ENCODE data around the gene STAB1.

The STAB1 gene

DNA sequence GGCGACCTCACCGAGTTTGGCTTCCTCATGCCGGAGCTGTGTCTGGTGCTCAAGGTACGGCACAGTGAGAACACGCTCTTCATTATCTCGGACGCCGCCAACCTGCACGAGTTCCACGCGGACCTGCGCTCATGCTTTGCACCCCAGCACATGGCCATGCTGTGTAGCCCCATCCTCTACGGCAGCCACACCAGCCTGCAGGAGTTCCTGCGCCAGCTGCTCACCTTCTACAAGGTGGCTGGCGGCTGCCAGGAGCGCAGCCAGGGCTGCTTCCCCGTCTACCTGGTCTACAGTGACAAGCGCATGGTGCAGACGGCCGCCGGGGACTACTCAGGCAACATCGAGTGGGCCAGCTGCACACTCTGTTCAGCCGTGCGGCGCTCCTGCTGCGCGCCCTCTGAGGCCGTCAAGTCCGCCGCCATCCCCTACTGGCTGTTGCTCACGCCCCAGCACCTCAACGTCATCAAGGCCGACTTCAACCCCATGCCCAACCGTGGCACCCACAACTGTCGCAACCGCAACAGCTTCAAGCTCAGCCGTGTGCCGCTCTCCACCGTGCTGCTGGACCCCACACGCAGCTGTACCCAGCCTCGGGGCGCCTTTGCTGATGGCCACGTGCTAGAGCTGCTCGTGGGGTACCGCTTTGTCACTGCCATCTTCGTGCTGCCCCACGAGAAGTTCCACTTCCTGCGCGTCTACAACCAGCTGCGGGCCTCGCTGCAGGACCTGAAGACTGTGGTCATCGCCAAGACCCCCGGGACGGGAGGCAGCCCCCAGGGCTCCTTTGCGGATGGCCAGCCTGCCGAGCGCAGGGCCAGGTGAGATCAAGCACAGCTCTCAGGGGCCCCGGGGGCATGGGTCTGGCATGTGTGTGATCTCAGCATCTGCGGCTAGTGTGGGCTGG is 7.1 kb upstream of the STAB1 start:
- no peak for DNase-seq

- DNase-seq = no peak
These were observed 6.4 kb upstream of the STAB1 start for GRCh38 chr3:52488746-52489145.

DNA sequence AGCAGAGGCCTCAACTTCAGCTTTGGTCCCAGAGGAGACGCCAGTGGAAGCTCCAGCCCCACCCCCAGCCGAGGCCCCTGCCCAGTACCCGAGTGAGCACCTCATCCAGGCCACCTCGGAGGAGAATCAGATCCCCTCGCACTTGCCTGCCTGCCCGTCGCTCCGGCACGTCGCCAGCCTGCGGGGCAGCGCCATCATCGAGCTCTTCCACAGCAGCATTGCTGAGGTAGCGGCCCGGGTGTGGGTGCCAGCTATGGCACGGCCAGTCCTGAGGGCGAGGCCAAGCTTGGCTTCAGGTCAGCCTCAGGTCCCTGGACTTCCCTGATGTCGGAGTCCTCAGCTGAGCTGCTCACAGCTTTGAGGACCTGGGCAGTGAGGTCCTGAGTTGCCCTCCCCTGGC is 5.7 kb upstream of the STAB1 start:
- DNase-seq = no peak

- no peak for DNase-seq
These were observed 4.9 kb upstream of the STAB1 start for GRCh38 chr3:52490035-52490938.

- DNase-seq = no peak
These were observed 4.1 kb upstream of the STAB1 start for GRCh38 chr3:52490939-52491526.

DNA sequence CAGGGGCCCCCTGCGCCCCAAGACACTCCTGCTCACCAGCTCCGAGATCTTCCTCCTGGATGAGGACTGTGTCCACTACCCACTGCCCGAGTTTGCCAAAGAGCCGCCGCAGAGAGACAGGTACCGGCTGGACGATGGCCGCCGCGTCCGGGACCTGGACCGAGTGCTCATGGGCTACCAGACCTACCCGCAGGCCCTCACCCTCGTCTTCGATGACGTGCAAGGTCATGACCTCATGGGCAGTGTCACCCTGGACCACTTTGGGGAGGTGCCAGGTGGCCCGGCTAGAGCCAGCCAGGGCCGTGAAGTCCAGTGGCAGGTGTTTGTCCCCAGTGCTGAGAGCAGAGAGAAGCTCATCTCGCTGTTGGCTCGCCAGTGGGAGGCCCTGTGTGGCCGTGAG is 3.1 kb upstream of the STAB1 start:
- no peak for DNase-seq

GRCh38 chr3:52493232-52494017 is 1.7 kb upstream of the STAB1 start:
- DNase-seq = no peak

DNA sequence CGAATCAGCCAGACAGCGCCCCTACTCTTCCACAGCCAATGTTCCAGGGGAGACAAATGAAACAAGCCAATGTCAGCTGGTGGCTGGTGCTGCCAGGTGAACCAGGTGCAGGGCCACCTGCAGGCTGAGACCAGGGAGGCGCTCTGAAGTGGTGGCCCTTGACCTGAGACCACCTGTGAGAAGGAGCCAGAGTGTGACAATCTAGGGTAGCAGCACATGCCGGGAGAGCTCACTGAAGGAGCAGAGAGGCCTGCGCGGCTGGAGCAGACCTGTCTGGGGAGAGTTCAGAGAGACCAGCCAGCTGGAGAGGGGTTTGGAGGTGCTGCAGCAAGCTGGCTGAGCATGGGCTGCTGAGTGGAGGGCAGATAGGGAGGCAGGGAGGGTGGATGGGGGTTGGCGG is 693 bp upstream of the STAB1 start:
- DNase-seq = no peak

GRCh38 chr3:52495777-52496602 is 852 bp downstream of the STAB1 start:
- peak; percentile 13 for DNase-seq

- peak; percentile 39 for DNase-seq
These were observed 3.3 kb downstream of the STAB1 start for GRCh38 chr3:52498137-52499054.

DNA sequence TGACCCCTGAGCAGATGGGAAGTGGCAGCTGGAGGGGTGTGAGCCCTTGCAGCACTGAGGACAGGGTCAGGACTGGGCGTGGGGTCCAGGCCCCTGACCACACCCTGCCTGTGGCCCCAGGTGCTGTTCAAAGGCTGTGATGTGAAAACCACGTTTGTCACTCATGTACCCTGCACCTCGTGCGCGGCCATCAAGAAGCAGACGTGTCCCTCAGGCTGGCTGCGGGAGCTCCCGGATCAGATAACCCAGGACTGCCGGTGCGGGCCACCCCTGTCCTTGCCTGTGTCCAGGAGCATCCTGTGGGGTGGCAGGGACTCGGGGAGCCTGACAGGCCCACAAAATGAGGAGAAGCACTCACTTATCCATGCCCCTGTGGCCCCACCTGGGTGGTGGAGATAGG is 5.9 kb downstream of the STAB1 start:
- no peak for DNase-seq

DNA sequence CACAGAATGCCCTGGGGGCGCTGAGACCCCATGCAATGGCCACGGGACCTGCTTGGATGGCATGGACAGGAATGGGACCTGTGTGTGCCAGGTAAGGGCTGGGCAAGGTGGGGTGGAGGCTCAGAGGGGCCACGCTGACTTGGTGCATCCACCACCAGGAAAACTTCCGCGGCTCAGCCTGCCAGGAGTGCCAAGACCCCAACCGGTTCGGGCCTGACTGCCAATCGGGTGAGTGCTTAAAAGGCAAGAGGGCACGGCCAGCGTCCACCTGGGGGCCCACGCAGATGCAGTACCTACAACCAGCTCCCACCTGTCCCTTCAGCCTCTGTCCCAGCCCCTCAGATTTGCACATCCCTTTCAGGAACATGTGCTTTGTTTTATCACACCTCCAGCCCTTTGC is 6.9 kb downstream of the STAB1 start:
- no peak for DNase-seq

DNA sequence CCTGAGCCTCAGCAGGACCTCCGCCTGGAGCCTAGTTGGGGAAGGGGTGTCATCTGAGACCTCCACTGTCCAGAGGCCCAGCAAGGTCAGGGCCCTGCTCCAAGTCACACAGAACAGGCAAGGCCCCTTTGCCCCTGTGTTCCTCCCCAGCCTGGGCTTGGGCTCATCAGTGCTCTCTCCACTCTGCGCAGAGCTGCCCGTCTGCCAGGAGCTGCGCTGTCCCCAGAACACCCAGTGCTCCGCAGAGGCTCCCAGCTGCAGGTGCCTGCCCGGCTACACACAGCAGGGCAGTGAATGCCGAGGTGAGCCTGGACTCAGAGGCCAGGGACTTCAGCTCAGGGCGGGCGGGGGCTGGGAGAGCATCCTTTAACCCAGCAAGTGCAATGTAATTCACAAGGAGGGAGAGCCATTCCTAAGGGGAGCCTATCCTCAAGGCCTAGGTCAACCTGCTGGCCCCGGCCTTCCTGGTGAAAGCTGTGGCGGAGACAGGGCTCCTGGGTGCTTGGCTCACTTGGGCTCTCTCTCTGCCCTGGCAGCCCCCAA is 7.7 kb downstream of the STAB1 start:
- no peak for DNase-seq

GRCh38 chr3:52503788-52504424 is 8.8 kb downstream of the STAB1 start:
- DNase-seq = no peak

DNA sequence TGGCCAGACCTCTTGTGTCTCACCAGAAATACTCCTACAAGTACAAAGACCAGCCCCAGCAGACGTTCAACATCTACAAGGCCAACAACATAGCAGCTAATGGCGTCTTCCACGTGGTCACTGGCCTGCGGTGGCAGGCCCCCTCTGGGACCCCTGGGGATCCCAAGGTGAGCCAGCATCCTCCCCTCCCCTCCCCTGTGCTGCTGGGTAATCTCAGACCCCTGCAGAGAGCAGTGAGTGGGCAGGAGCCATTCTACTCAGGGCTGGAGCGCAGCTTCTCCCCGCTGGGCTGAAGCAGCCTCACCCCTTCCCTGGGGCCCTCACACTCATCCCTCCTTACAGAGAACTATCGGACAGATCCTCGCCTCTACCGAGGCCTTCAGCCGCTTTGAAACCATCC is 9.8 kb downstream of the STAB1 start:
- no peak for DNase-seq

DNA sequence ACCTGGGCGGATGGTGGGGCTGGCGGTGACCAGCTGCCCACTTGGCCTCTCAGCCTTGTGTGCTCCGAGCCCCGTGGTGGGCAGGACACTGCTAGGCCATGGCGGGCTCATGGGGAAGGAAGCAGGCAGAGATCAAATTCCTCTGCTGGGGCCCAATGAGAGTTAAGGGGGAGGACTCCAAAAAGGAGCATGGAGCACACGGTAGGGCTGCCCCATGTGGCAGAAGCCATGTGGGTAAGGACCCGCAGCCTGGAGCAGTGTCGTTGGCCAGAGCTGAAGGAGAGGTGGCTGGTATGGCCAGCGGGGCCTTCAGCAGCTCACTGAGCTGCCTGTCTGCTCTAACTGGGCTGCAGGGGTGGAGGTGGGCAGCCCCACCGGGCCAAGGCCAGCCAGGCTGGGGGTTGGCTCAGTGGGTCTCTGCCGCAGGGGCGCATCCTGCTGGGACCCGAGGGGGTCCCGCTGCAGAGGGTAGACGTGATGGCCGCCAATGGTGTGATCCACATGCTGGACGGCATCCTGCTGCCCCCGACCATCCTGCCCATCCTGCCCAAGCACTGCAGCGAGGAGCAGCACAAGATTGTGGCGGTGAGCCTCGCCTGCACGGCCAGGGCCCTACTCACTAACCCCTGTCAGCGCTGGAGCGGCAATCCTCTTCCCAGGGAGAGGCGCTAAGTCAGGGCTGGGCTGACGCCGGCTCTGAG is 11.3 kb downstream of the STAB1 start:
- no peak for DNase-seq

DNA sequence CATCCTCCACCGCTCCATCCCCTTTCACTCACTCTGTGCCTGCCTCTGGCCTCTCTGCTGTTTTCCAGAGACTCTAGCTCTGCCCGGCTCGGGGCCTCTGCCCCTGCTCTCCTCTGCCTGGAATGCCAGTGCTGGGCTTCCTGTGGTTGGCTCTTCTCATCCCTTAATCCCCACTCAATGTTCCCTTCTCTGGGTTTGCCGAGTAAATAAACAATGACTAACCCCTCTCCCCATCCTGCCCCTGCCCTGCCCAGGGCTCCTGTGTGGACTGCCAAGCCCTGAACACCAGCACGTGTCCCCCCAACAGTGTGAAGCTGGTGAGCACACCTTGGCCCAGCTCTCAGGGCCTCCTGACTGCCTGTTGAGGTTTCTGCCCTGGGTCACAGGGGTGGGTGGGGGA is 12.2 kb downstream of the STAB1 start:
- peak; percentile 14 for DNase-seq

DNA sequence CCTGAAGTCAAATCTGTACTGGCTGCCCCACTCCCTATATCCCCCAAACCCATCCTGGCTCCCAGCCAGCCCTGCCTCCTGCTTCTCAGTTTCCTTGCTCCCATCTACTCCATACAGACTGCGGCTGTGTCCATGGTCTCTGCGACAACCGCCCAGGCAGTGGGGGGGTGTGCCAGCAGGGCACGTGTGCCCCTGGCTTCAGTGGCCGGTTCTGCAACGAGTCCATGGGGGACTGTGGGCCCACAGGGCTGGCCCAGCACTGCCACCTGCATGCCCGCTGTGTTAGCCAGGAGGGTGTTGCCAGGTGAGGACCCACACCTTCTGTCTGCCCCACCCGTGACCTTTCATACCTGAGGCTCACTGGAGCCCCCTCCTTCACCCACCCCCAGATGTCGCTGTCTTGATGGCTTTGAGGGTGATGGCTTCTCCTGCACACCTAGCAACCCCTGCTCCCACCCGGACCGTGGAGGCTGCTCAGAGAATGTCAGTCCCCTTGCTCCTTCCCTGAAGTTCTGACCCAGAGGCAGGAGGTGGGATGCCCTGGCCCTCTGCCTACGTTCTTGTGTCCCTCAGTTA is 14.7 kb downstream of the STAB1 start:
- no peak for DNase-seq

DNA sequence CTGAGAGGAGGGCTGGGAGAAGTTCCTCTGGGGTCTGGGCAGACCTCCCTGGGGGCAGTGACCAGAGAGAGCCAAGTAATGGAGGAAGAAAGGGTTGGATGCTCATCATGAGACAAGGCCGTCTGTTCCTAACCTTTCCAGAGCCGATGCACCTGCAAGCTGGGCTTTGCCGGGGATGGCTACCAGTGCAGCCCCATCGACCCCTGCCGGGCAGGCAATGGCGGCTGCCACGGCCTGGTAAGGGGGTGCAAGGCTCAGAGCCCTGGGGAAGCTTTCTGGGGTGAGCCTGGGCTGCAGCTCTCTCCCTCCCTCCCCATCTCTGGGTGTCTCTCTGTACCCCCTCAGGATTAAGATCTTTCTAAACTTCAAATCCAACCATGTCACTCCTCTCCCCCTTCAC is 16.4 kb downstream of the STAB1 start:
- no peak for DNase-seq

Measured in fibroblast of skin of abdomen (primary cell).